T-helper 1 cell treated with Interleukin-12 subunit alpha and Interleukin-12 subunit beta and Interleukin-4 antibody, amounts not matched to agents 30 μg/mL and 1 μg/mL, for 36 hours (primary cell): ENCODE results near the gene TDRD6.

Experiments
- H3K27ac Mint-ChIP-seq: one replicate; pipeline ENCODE4 v1.8.0; 2021; ENCODE audit warnings: mild to moderate bottlenecking, mixed read lengths
- H3K27me3 Mint-ChIP-seq: one replicate; pipeline ENCODE4 v1.8.0; 2021; ENCODE audit warnings: low read depth, mixed read lengths
- H3K36me3 Mint-ChIP-seq: one replicate; pipeline ENCODE4 v1.8.0; 2021; ENCODE audit warnings: low read depth, mixed read lengths
- H3K4me1 Mint-ChIP-seq: one replicate; pipeline ENCODE4 v1.8.0; 2021; ENCODE audit warnings: low read depth, mixed read lengths
- H3K4me3 Mint-ChIP-seq: one replicate; pipeline ENCODE4 v1.8.0; 2021; ENCODE audit warnings: mild to moderate bottlenecking, moderate library complexity, mixed read lengths
- H3K9me3 Mint-ChIP-seq: one replicate; pipeline ENCODE4 v1.8.0; 2021; ENCODE audit warnings: mixed read lengths

Gene TDRD6

DNA sequence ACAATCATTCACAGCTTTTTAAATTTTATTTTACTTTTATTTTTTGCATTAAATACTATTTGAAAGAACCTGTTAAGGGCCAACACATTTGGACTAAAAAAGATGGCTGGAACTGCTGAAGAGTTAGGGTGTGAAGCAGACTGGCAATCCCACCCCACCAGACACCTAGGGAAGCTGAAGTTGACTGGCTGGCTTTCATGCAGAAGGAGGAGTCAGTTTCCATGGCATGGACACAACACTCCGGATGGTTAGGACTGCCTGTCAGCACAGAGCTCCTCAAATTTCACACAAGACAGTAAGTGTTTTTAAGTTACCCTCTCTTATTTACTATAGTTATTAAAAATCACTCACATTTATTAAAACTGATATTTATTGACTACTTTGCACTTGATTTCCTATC is 59.0 kb downstream of the TDRD6 start, which contains the start of gene ANKRD66:
ANKRD66 (plus strand) TSS at position 238 of the 400 bp plus-strand sequence. CDS start 5,016 bp downstream, outside the sequence.
- Mint-ChIP-seq H3K27me3 (peaks cover 6% of the 10 kb centered on the region), H3K4me1 (no peaks in the 10 kb centered on the region), H3K36me3 (no peaks in the 10 kb centered on the region), H3K27ac (no peak within 1 kb of the TSS), H3K4me3 (no peak within 1 kb of the TSS), H3K9me3 (no peaks in the 10 kb centered on the region)

DNA sequence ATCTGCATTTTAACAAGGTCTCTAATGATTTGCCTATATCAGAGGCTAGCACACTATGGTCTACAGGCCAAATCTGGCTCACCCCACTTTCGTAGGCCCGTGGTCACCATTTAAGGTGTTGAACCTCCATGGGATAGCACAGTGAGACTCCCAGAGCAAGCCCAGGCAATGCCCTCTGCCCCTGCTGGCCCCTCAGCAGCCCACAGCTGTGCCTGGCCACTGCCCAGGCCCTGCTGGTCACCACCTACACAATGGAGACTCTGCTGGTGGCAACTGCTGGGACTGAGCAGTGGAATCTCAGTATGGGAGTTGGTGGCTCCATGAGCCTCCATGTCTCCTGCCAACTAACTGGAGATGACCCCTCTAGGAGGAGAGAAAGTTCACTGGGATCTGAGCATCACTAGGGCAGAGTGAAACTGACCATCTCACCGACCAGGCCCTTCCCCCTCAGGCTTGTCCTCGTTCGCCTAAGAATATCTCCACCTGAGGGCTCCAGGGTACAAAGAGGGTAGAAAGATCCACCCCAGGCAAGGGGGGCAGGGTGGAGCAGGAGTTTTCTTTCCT is 61.3 kb downstream of the TDRD6 start:
- Mint-ChIP-seq H3K4me3 (no peak overlapping the region), H3K36me3 (no peaks in the 10 kb centered on the region), H3K27ac (no peak overlapping the region), H3K27me3 (peaks cover 6% of the 10 kb centered on the region), H3K9me3 (no peaks in the 10 kb centered on the region), H3K4me1 (no peaks in the 10 kb centered on the region)

DNA sequence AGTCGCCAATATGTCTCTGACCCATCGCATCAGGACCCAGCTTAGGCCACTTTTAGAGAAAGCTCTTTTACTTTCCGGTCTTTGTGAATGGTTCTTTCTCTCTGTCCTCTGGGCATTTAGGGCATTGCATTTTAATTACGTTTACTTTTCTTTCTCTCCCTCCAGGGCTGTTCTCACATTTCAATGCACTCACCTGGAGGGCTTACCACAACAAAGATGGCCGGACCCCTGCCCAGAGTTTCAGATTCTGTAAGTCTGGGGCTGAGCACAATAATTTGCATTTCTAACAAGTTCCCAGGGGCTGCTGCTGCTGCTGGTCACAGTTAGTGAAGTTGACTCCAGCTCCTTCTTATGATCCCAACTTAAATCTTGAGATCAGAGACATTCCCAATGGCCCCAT is 62.0 kb downstream of the TDRD6 start:
- Mint-ChIP-seq H3K27ac (no peak overlapping the region), H3K27me3 (peaks cover 6% of the 10 kb centered on the region)

DNA sequence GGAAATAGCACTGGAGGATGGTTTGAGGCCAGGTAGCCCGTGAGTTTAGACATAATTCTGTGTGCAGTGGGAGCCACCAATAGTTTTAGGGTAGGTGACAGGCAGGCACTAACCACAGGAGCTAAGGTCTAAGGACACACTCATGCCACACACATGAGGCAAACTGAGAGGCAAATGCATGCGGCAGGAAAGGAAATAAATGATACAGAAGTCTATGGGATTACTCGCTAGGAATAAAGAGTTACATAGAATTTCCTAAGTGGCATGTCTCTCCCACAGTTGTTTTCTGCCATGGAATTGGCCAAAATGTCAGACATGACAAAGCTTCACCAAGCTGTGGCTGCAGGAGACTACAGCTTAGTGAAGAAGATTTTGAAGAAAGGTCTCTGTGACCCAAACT is 64.0 kb downstream of the TDRD6 start:
- no peaks in the 10 kb centered on the region for H3K9me3 Mint-ChIP-seq
- H3K27ac Mint-ChIP-seq, result no peak overlapping the region
- no peaks in the 10 kb centered on the region for H3K36me3 Mint-ChIP-seq
- H3K27me3 Mint-ChIP-seq, result no peaks in the 10 kb centered on the region
- no peak overlapping the region for H3K4me3 Mint-ChIP-seq
- H3K4me1 Mint-ChIP-seq, result no peaks in the 10 kb centered on the region

More for the DNA sequence above, 62.0 kb downstream of the TDRD6 start:
- no peaks in the 10 kb centered on the region for H3K4me1 Mint-ChIP-seq
- H3K36me3 Mint-ChIP-seq, result no peaks in the 10 kb centered on the region
- H3K9me3 Mint-ChIP-seq, result no peaks in the 10 kb centered on the region
- H3K4me3 Mint-ChIP-seq, result no peak overlapping the region
